ENCODE data around the gene RAP1GAP2. TPM values are rescaled to one million over a fixed set of nuclear protein-coding genes. Genes with fewer than 3 reads are reported as not detected.
"Not testable (repeated sequence)": the region's sequence is repeated elsewhere in the genome, so short reads cannot be mapped to it uniquely, and the experiment has no call there.

The RAP1GAP2 gene
- total RNA-seq, 2 experiments from 2014 or later, result not detected

- Mint-ChIP-seq H3K36me3 (peaks cover 9% of the 10 kb centered on the region), H3K27ac (no peak overlapping the region), H3K27me3 (no peaks in the 10 kb centered on the region), H3K9me3 (peaks cover 10% of the 10 kb centered on the region), H3K4me1 (no peaks in the 10 kb centered on the region), H3K4me3 (no peak overlapping the region)
- no peak for DNase-seq
Measured at GRCh38 chr17:3027786-3028532, 231.7 kb downstream of the RAP1GAP2 start.

GRCh38 chr17:3029213-3029913 lies 233.1 kb downstream of the RAP1GAP2 start:
- Mint-ChIP-seq H3K4me3 (no peak overlapping the region), H3K36me3 (no peaks in the 10 kb centered on the region), H3K27ac (no peak overlapping the region), H3K9me3 (no peaks in the 10 kb centered on the region), H3K4me1 (no peaks in the 10 kb centered on the region), H3K27me3 (no peaks in the 10 kb centered on the region)
- DNase-seq, result no peak

- H3K27ac Mint-ChIP-seq, result no peak overlapping the region
- H3K4me3 Mint-ChIP-seq, result no peak overlapping the region
- no peak for DNase-seq
- H3K27me3 Mint-ChIP-seq, result no peaks in the 10 kb centered on the region
- no peaks in the 10 kb centered on the region for H3K36me3 Mint-ChIP-seq
- no peaks in the 10 kb centered on the region for H3K4me1 Mint-ChIP-seq
- no peaks in the 10 kb centered on the region for H3K9me3 Mint-ChIP-seq
Measured at GRCh38 chr17:3030096-3030495, 233.9 kb downstream of the RAP1GAP2 start.

- DNase-seq, H3K27me3 Mint-ChIP-seq, H3K4me1 Mint-ChIP-seq, H3K27ac Mint-ChIP-seq, H3K4me3 Mint-ChIP-seq, H3K9me3 Mint-ChIP-seq, H3K36me3 Mint-ChIP-seq: not testable (repeated sequence)
Measured at GRCh38 chr17:3030852-3031470, 234.7 kb downstream of the RAP1GAP2 start.

- no peaks in the 10 kb centered on the region for H3K4me1 Mint-ChIP-seq
- no peaks in the 10 kb centered on the region for H3K36me3 Mint-ChIP-seq
- H3K27me3 Mint-ChIP-seq, result peaks cover 2% of the 10 kb centered on the region
- no peak overlapping the region for H3K27ac Mint-ChIP-seq
- no peak overlapping the region for H3K4me3 Mint-ChIP-seq
- no peaks in the 10 kb centered on the region for H3K9me3 Mint-ChIP-seq
- DNase-seq, result no peak
Measured at GRCh38 chr17:3032258-3033247, 236.3 kb downstream of the RAP1GAP2 start.

GRCh38 chr17:3033248-3033640 lies 237.0 kb downstream of the RAP1GAP2 start:
- H3K27ac Mint-ChIP-seq, result no peak overlapping the region
- H3K36me3 Mint-ChIP-seq, result no peaks in the 10 kb centered on the region
- H3K4me3 Mint-ChIP-seq, result no peak overlapping the region
- no peak for DNase-seq
- no peaks in the 10 kb centered on the region for H3K4me1 Mint-ChIP-seq
- H3K27me3 Mint-ChIP-seq, result peaks cover 4% of the 10 kb centered on the region
- H3K9me3 Mint-ChIP-seq, result no peaks in the 10 kb centered on the region

GRCh38 chr17:3033741-3034577 lies 237.7 kb downstream of the RAP1GAP2 start:
- H3K9me3 Mint-ChIP-seq, result no peaks in the 10 kb centered on the region
- no peaks in the 10 kb centered on the region for H3K4me1 Mint-ChIP-seq
- no peak overlapping the region for H3K27ac Mint-ChIP-seq
- H3K36me3 Mint-ChIP-seq, result no peaks in the 10 kb centered on the region
- H3K4me3 Mint-ChIP-seq, result no peak overlapping the region
- no peak for DNase-seq
- peaks cover 6% of the 10 kb centered on the region for H3K27me3 Mint-ChIP-seq

- Mint-ChIP-seq H3K4me3 (no peak overlapping the region), H3K9me3 (no peaks in the 10 kb centered on the region), H3K36me3 (no peaks in the 10 kb centered on the region), H3K27me3 (peaks cover 9% of the 10 kb centered on the region), H3K27ac (no peak overlapping the region), H3K4me1 (peaks cover under 1% of the 10 kb centered on the region)
- DNase-seq, result no peak
Measured at GRCh38 chr17:3034578-3034920, 238.3 kb downstream of the RAP1GAP2 start.

GRCh38 chr17:3035256-3035967 lies 239.2 kb downstream of the RAP1GAP2 start:
- no peaks in the 10 kb centered on the region for H3K9me3 Mint-ChIP-seq
- DNase-seq, result no peak
- H3K36me3 Mint-ChIP-seq, result no peaks in the 10 kb centered on the region
- H3K27me3 Mint-ChIP-seq, result peaks cover 17% of the 10 kb centered on the region
- H3K4me1 Mint-ChIP-seq, result peaks cover 6% of the 10 kb centered on the region
- no peak overlapping the region for H3K27ac Mint-ChIP-seq
- no peak overlapping the region for H3K4me3 Mint-ChIP-seq

GRCh38 chr17:3035968-3036280 lies 239.7 kb downstream of the RAP1GAP2 start:
- Mint-ChIP-seq H3K36me3 (no peaks in the 10 kb centered on the region), H3K4me1 (peaks cover 6% of the 10 kb centered on the region), H3K27me3 (peaks cover 20% of the 10 kb centered on the region), H3K9me3 (no peaks in the 10 kb centered on the region), H3K27ac (no peak overlapping the region), H3K4me3 (no peak overlapping the region)
- DNase-seq, result no peak

GRCh38 chr17:3036800-3037199 lies 240.6 kb downstream of the RAP1GAP2 start:
- H3K27me3 Mint-ChIP-seq, result peaks cover 29% of the 10 kb centered on the region
- H3K4me3 Mint-ChIP-seq, result no peak overlapping the region
- peaks cover 6% of the 10 kb centered on the region for H3K4me1 Mint-ChIP-seq
- H3K36me3 Mint-ChIP-seq, result no peaks in the 10 kb centered on the region
- no peaks in the 10 kb centered on the region for H3K9me3 Mint-ChIP-seq
- no peak overlapping the region for H3K27ac Mint-ChIP-seq
- DNase-seq, result no peak

GRCh38 chr17:3037259-3037658 lies 241.0 kb downstream of the RAP1GAP2 start:
- DNase-seq, result no peak
- Mint-ChIP-seq H3K36me3 (no peaks in the 10 kb centered on the region), H3K9me3 (no peaks in the 10 kb centered on the region), H3K27ac (no peak overlapping the region), H3K4me1 (peaks cover 6% of the 10 kb centered on the region), H3K27me3 (peaks cover 32% of the 10 kb centered on the region), H3K4me3 (no peak overlapping the region)

GRCh38 chr17:3038941-3039340 lies 242.7 kb downstream of the RAP1GAP2 start:
- Mint-ChIP-seq H3K36me3 (no peaks in the 10 kb centered on the region), H3K4me1 (peaks cover 6% of the 10 kb centered on the region)
- DNase-seq, result no peak

GRCh38 chr17:3039736-3040135 lies 243.5 kb downstream of the RAP1GAP2 start:
- Mint-ChIP-seq H3K27ac (no peak overlapping the region), H3K4me1 (peaks cover 6% of the 10 kb centered on the region), H3K9me3 (peaks cover 11% of the 10 kb centered on the region), H3K27me3 (peaks cover 48% of the 10 kb centered on the region), H3K4me3 (no peak overlapping the region), H3K36me3 (no peaks in the 10 kb centered on the region)
- no peak for DNase-seq

More at GRCh38 chr17:3038941-3039340, 242.7 kb downstream of the RAP1GAP2 start:
- no peak overlapping the region for H3K27ac Mint-ChIP-seq
- H3K9me3 Mint-ChIP-seq, result peaks cover 6% of the 10 kb centered on the region
- H3K27me3 Mint-ChIP-seq, result peaks cover 42% of the 10 kb centered on the region
- no peak overlapping the region for H3K4me3 Mint-ChIP-seq

Measured in activated naive CD8-positive, alpha-beta T cell treated with anti-CD3 and anti-CD28 coated beads for 36 hours (primary cell).